Midbrain (tissue), 1 donor: ENCODE measurements around the gene THSD7B.
"Not testable (repeated sequence)": the region's sequence is repeated elsewhere in the genome, so short reads cannot be mapped to it uniquely, and the experiment has no call there.

Experiments
- DNase-seq: peaks from one replicate; lab custom pipeline; 2025; lab: John Stamatoyannopoulos, UW

THSD7B gene

GRCh38 chr2:137566387-137566786 is 801.0 kb downstream of the THSD7B start:
- DNase-seq, result no peak

GRCh38 chr2:137570484-137570883 is 805.1 kb downstream of the THSD7B start:
- no peak for DNase-seq

- not testable (repeated sequence) for DNase-seq
These were observed 822.5 kb downstream of the THSD7B start for GRCh38 chr2:137587834-137588233.

GRCh38 chr2:137588578-137588977 is 823.2 kb downstream of the THSD7B start:
- DNase-seq, result not testable (repeated sequence)

GRCh38 chr2:137590102-137590501 is 824.8 kb downstream of the THSD7B start:
- DNase-seq, result no peak

- no peak for DNase-seq
These were observed 842.5 kb downstream of the THSD7B start for GRCh38 chr2:137607722-137608318.

GRCh38 chr2:137638932-137639331 is 873.6 kb downstream of the THSD7B start:
- DNase-seq, result no peak

GRCh38 chr2:137644731-137645130 is 879.4 kb downstream of the THSD7B start:
- DNase-seq, result no peak

- no peak for DNase-seq
These were observed 888.7 kb downstream of the THSD7B start for GRCh38 chr2:137654046-137654445.

GRCh38 chr2:137655814-137656213 is 890.5 kb downstream of the THSD7B start:
- DNase-seq, result no peak

GRCh38 chr2:137658433-137658832 is 893.1 kb downstream of the THSD7B start:
- no peak for DNase-seq

- DNase-seq, result no peak
These were observed 894.3 kb downstream of the THSD7B start for GRCh38 chr2:137659616-137660015.

GRCh38 chr2:137670111-137670510 is 904.8 kb downstream of the THSD7B start:
- no peak for DNase-seq

- DNase-seq, result no peak
These were observed 907.7 kb downstream of the THSD7B start for GRCh38 chr2:137672989-137673552.

GRCh38 chr2:137674991-137675390 is 909.6 kb downstream of the THSD7B start:
- DNase-seq, result no peak

- DNase-seq, result no peak
These were observed 910.4 kb downstream of the THSD7B start for GRCh38 chr2:137675584-137676327.

- no peak for DNase-seq
These were observed 911.0 kb downstream of the THSD7B start for GRCh38 chr2:137676346-137676745.

- no peak for DNase-seq
These were observed 912.1 kb downstream of the THSD7B start for GRCh38 chr2:137677466-137677865.

- no peak for DNase-seq
These were observed 924.2 kb downstream of the THSD7B start for GRCh38 chr2:137689549-137689948.

- no peak for DNase-seq
These were observed 928.2 kb downstream of the THSD7B start for GRCh38 chr2:137693534-137693933.

- DNase-seq, result no peak
These were observed 931.6 kb downstream of the THSD7B start for GRCh38 chr2:137696916-137697315.

GRCh38 chr2:137700250-137700649 is 934.9 kb downstream of the THSD7B start:
- not testable (repeated sequence) for DNase-seq

GRCh38 chr2:137700681-137701080 is 935.3 kb downstream of the THSD7B start:
- no peak for DNase-seq
